MCF 10A (cell line): ENCODE results near the gene SSBP3. TPM values are rescaled to one million over a fixed set of nuclear protein-coding genes. Genes with fewer than 3 reads are reported as not detected.

ENCODE experiments used
- BruUV-seq: library from RNA; stranded (reverse); fragments of 400-500 nt; replicated peaks from 2 replicates; lab custom pipeline; 2021; lab: Mats Ljungman, UMichigan
- CTCF ChIA-PET: fragments of 300-600 bp; sonication (Branson Sonifier 250); formaldehyde crosslinking; extraction: SDS; loops from one replicate; lab custom pipeline; 2021; ENCODE audit warnings: antibody characterized with exemption, inconsistent platforms; lab: Yijun Ruan, JAX
- POLR2A ChIA-PET: fragments of 300-600, 350-650 bp; sonication (Branson Sonifier 250); formaldehyde crosslinking; extraction: SDS; loops from one replicate; lab custom pipeline; 2020; ENCODE audit warnings: antibody characterized with exemption, inconsistent platforms; lab: Yijun Ruan, JAX
- DNase-seq: peaks from one replicate; pipeline ENCODE4 v3.0.0-alpha.2; 2018; ENCODE audit not compliant: unreplicated experiment
- H3K27ac Mint-ChIP-seq: one replicate; pipeline ENCODE4 v1.8.0; 2022; ENCODE audit warnings: mild to moderate bottlenecking, low read depth, mixed read lengths; ENCODE audit not compliant: unreplicated experiment
- H3K27me3 Mint-ChIP-seq: one replicate; pipeline ENCODE4 v1.8.0; 2022; ENCODE audit warnings: mixed read lengths; ENCODE audit not compliant: insufficient read depth, unreplicated experiment
- H3K36me3 Mint-ChIP-seq: one replicate; pipeline ENCODE4 v1.8.0; 2022; ENCODE audit warnings: mild to moderate bottlenecking, moderate library complexity, mixed read lengths; ENCODE audit not compliant: insufficient read depth, unreplicated experiment
- H3K4me1 Mint-ChIP-seq: one replicate; pipeline ENCODE4 v1.8.0; 2022; ENCODE audit warnings: mixed read lengths; ENCODE audit not compliant: insufficient read depth, unreplicated experiment
- H3K4me3 Mint-ChIP-seq: one replicate; pipeline ENCODE4 v1.8.0; 2022; ENCODE audit warnings: mild to moderate bottlenecking, moderate library complexity, mixed read lengths; ENCODE audit not compliant: unreplicated experiment
- H3K9me3 Mint-ChIP-seq: one replicate; pipeline ENCODE4 v1.8.0; 2022; ENCODE audit warnings: mixed read lengths; ENCODE audit not compliant: unreplicated experiment
- intact Hi-C: fragments of 100-400 bp; cut with micrococcal nuclease; formaldehyde crosslinking; loops from 2 replicates; pipeline ENCODE4 v1.14.1; 2022
- total RNA-seq: library from RNA; stranded (reverse); gene quantifications from 2 replicates; pipeline ENCODE4 v1.2.3, GENCODE V29; 2022
- TF ChIP-seq, protein P1 (sequence below): fragments of 200-600 bp; IDR thresholded peaks from one replicate; pipeline ENCODE4 v1.8.0; 2022; ENCODE audit warnings: antibody characterized with exemption, mild to moderate bottlenecking; ENCODE audit not compliant: unreplicated experiment

SSBP3 gene
- total RNA-seq, 1 experiment from 2014 or later, result 8.6 TPM

DNA sequence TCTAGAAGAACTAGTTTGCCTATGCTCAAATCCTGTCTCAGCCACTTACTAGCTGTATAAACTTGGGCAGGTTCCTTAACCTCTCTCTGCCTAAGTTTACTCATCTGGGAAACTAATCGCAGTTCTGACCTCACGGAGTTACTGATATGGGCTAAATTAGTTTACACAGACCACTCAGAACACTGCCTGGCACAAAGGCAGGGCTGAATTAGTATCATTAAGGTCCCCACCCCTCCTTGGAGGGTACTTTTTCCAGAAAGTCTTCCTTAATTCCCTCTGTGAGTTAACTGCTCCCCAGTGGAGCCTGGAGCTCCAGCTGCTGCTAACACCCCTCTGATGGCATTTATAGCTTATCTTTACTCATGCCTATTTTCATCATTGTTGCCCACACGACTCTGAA is 40.3 kb downstream of the SSBP3 start:
- no peaks in the 10 kb centered on the region for H3K36me3 Mint-ChIP-seq
- no peaks in the 10 kb centered on the region for H3K9me3 Mint-ChIP-seq
- POLR2A ChIA-PET, result interaction anchor here (0.7 kb wide), 1 partner anchor 15 kb away, joined by 7 read pairs; no protein-coding TSS in a partner anchor
- intact Hi-C loops, result no loop called here
- TF ChIP-seq, protein P1, sequence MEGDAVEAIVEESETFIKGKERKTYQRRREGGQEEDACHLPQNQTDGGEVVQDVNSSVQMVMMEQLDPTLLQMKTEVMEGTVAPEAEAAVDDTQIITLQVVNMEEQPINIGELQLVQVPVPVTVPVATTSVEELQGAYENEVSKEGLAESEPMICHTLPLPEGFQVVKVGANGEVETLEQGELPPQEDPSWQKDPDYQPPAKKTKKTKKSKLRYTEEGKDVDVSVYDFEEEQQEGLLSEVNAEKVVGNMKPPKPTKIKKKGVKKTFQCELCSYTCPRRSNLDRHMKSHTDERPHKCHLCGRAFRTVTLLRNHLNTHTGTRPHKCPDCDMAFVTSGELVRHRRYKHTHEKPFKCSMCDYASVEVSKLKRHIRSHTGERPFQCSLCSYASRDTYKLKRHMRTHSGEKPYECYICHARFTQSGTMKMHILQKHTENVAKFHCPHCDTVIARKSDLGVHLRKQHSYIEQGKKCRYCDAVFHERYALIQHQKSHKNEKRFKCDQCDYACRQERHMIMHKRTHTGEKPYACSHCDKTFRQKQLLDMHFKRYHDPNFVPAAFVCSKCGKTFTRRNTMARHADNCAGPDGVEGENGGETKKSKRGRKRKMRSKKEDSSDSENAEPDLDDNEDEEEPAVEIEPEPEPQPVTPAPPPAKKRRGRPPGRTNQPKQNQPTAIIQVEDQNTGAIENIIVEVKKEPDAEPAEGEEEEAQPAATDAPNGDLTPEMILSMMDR, result no peak
- no peaks in the 10 kb centered on the region for H3K4me1 Mint-ChIP-seq
- no TSS peak for BruUV-seq
- CTCF ChIA-PET, result interaction anchor here (0.5 to 0.6 kb wide), 3 partner anchors 20 to 245 kb away, joined by 3 read pairs; no protein-coding TSS in a partner anchor
- no peak overlapping the region for H3K4me3 Mint-ChIP-seq
- no peaks in the 10 kb centered on the region for H3K27me3 Mint-ChIP-seq
- no peak for DNase-seq
- no peak overlapping the region for H3K27ac Mint-ChIP-seq

DNA sequence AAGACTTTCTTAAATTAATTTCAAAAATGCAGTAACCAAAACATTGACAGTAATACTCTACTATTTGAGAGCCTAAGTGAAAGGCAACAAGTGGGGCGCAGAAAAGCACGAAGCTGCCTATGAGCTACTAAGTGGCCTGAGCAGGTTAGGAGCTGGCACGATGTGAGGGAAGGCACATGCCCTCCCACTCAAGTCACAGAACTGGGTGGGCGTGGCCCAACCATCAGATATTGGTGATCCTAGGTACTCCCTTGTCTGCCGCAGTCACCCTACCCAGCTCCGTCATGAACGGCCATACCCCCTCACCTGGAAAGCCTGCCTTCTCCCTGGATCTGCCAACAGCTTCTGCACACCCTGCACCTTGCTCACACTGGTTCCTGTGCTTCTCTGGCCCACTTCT is 40.8 kb downstream of the SSBP3 start:
- no peaks in the 10 kb centered on the region for H3K27me3 Mint-ChIP-seq
- intact Hi-C loops, result no loop called here
- no peak overlapping the region for H3K4me3 Mint-ChIP-seq
- TF ChIP-seq, protein P1, result no peak
- CTCF ChIA-PET, result interaction anchor here (0.5 to 0.6 kb wide), 2 partner anchors 20 to 160 kb away, joined by 3 read pairs; no protein-coding TSS in a partner anchor
- no peak overlapping the region for H3K27ac Mint-ChIP-seq
- no peaks in the 10 kb centered on the region for H3K9me3 Mint-ChIP-seq
- no peaks in the 10 kb centered on the region for H3K36me3 Mint-ChIP-seq
- POLR2A ChIA-PET, result interaction anchor here (0.7 kb wide), 1 partner anchor 16 kb away, joined by 7 read pairs; no protein-coding TSS in a partner anchor
- H3K4me1 Mint-ChIP-seq, result no peaks in the 10 kb centered on the region
- BruUV-seq, result no TSS peak
- no peak for DNase-seq

DNA sequence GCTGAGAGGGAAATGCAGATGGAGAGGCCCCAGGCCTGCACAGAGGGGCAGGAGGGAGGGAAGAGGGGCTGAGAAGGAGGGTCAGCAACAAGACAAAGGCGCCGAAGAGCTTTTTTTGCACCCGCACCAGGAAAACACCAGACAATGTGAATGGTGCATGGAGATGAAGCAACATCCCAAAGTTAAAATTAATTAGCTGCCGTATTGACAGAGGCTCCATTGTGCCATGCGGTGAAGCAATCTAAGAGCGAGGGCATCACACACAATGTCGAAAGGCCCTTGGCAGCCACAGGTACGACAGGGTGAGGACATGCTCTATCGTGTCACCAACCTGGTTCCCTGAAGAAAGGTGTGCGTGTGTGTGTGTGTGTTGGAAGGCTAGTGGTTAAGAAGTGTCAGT is 41.2 kb downstream of the SSBP3 start:
- CTCF ChIA-PET, result no interaction called here
- intact Hi-C loops, result no loop called here
- POLR2A ChIA-PET, result no interaction called here
- no peaks in the 10 kb centered on the region for H3K27me3 Mint-ChIP-seq
- no peaks in the 10 kb centered on the region for H3K9me3 Mint-ChIP-seq
- DNase-seq, result no peak
- H3K27ac Mint-ChIP-seq, result no peak overlapping the region
- BruUV-seq, result no TSS peak
- H3K36me3 Mint-ChIP-seq, result no peaks in the 10 kb centered on the region
- no peaks in the 10 kb centered on the region for H3K4me1 Mint-ChIP-seq
- no peak overlapping the region for H3K4me3 Mint-ChIP-seq
- TF ChIP-seq, protein P1, result no peak

DNA sequence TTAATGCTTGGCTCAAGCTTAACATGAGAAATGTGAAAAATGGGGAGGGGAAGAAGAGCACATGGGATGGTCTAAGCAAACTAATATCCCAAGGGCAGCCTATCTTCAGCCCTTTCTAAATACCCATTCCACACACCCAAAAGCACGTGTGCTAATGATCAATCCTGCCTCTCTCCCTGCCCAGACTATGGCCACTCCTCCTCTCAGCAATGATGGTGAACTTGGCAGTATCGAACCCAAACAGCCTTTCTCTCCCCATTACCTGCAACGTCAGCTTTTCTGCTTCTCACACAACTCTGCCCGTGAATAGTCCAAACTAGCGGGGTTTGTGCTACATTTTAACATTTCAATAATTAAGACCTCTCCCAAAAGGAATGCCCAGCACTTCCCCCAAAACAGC is 41.6 kb downstream of the SSBP3 start:
- Mint-ChIP-seq H3K4me3 (no peak overlapping the region), H3K4me1 (no peaks in the 10 kb centered on the region), H3K27me3 (no peaks in the 10 kb centered on the region), H3K36me3 (no peaks in the 10 kb centered on the region), H3K9me3 (no peaks in the 10 kb centered on the region), H3K27ac (no peak overlapping the region)
- ChIA-PET POLR2A (no interaction called here), CTCF (no interaction called here)
- DNase-seq, result no peak
- TF ChIP-seq, protein P1, result no peak
- intact Hi-C loops, result no loop called here
- no TSS peak for BruUV-seq
